ENCODE measurements around the gene SORCS1. TPM values are rescaled to one million over a fixed set of nuclear protein-coding genes. Genes with fewer than 3 reads are reported as not detected.

SORCS1 gene
- total and polyA plus RNA-seq, 12 donors = 0.30 to 5.5 (median 1.3) TPM

DNA sequence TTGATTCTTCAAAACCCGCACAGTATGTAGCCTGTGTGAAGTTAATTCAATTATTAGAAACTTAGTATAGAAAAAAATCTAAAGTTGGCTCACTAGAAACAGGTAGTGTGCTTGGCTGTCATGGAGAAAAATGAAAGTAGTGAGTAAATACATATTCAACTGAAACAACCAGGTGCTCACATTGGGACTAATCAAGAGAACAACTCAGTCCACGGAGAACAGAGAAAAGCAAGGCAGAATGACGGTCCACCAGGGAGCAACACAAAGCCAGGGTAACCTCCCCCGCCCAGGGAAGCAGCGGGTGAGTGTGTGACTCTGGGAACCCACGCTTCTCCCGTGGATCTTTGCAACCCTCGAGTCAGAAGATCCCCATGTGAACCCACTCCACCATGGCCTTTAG, 300.5 kb downstream of the SORCS1 start:
- Histone ChIP-seq H3K4me3 (no peak overlapping the region), H3K9me3 (peaks cover 0 to 17% (median 0%) of the 10 kb centered on the region in 11 donors), H3K4me1 (no peaks in the 10 kb centered on the region), H3K36me3 (no peaks in the 10 kb centered on the region), H3K27ac (no peak overlapping the region), H3K27me3 (no peaks in the 10 kb centered on the region)
- ATAC-seq (no peak), DNase-seq (no peak)
- TF ChIP-seq, protein P1, sequence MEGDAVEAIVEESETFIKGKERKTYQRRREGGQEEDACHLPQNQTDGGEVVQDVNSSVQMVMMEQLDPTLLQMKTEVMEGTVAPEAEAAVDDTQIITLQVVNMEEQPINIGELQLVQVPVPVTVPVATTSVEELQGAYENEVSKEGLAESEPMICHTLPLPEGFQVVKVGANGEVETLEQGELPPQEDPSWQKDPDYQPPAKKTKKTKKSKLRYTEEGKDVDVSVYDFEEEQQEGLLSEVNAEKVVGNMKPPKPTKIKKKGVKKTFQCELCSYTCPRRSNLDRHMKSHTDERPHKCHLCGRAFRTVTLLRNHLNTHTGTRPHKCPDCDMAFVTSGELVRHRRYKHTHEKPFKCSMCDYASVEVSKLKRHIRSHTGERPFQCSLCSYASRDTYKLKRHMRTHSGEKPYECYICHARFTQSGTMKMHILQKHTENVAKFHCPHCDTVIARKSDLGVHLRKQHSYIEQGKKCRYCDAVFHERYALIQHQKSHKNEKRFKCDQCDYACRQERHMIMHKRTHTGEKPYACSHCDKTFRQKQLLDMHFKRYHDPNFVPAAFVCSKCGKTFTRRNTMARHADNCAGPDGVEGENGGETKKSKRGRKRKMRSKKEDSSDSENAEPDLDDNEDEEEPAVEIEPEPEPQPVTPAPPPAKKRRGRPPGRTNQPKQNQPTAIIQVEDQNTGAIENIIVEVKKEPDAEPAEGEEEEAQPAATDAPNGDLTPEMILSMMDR (IDR thresholded peaks at IDR 0.05) = no peak
- 83 to 88% methylated on average over 8 of the region's 8 CpGs for WGBS, 2 donors
- intact Hi-C loops (cut with DNase I) = loop anchor here in 1 of 10 donors (5.0 kb wide), 1 partner anchor 148 kb away; no protein-coding TSS in a partner anchor

DNA sequence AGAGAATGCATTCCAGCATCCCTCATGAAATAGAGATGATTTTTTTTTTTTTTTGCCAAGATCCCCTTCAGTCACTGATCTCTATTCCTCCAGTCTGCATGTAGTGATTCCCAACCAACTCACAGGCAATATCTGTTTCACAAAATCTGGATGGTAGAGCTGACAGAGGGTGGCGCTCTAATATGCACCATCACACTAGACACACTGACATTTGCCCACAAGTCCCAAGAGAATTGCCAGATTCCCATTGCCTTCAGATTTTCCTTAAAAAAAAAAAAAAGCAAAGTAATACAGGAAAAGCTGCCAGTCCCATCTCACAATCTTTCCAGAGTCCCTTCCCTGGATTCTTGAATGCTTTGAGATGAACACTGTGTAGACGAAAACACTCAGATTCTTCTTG, 301.0 kb downstream of the SORCS1 start:
- whole genome bisulfite sequencing, 2 donors = 61 to 76% methylated on average over 2 of the region's 2 CpGs
- no peaks in the 10 kb centered on the region for H3K36me3 ChIP-seq
- no peaks in the 10 kb centered on the region for H3K4me1 ChIP-seq
- DNase-seq (no peak), ATAC-seq (no peak)
- intact Hi-C loops (cut with DNase I) = loop anchor here in 1 of 10 donors (5.0 kb wide), 1 partner anchor 149 kb away; no protein-coding TSS in a partner anchor
- no peak overlapping the region for H3K27ac ChIP-seq
- H3K4me3 ChIP-seq = no peak overlapping the region
- no peaks in the 10 kb centered on the region for H3K27me3 ChIP-seq
- H3K9me3 ChIP-seq = peaks cover 0 to 13% (median 0%) of the 10 kb centered on the region in 11 donors
- TF ChIP-seq, protein P1 (IDR thresholded peaks at IDR 0.05) = no peak

DNA sequence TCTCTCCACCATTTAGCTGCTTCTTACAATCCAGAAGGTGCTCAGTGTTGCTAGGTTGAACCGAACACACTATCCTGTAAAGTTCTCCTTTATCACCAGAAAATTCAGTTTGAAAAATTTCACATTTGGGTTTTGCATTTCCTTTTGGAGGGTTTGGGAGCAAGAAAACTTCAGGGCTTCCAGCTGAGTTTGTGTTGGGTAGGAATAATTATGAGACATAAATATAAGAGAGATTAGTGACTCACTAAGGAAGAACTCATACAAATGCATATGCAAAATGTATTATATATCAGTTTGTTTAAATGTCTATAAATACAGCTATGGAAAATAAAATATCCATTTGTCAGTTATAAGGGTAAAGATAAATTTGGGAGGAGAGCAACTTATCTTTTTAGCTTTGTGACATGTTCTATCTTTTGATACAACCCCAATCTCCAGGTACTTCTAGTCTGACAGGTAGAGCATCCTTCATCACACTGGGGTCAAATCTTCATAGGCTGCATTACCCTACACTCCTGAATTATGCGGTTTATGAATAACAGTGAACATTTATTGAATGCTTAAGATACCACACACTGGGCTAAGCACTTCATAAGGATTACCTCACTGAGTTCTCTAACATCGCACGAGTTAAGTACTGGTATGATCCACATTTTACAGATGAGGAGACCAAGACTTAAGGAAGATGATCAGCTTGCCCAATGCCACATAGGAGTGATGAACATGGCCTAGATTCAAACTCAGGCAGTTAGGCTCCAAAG, 304.4 kb downstream of the SORCS1 start:
- Histone ChIP-seq H3K36me3 (no peaks in the 10 kb centered on the region), H3K9me3 (peaks cover 0 to 14% (median 0%) of the 10 kb centered on the region in 11 donors), H3K4me1 (no peaks in the 10 kb centered on the region), H3K4me3 (no peak overlapping the region), H3K27ac (no peak overlapping the region), H3K27me3 (no peaks in the 10 kb centered on the region)
- intact Hi-C loops (cut with DNase I) = loop anchor here in 1 of 10 donors (5.0 kb wide), 1 partner anchor 152 kb away; no protein-coding TSS in a partner anchor
- ATAC-seq (no peak), DNase-seq (no peak)
- TF ChIP-seq, protein P1 (IDR thresholded peaks at IDR 0.05) = no peak
- WGBS, 2 donors = 89 to 91% methylated on average over 4 of the region's 4 CpGs

DNA sequence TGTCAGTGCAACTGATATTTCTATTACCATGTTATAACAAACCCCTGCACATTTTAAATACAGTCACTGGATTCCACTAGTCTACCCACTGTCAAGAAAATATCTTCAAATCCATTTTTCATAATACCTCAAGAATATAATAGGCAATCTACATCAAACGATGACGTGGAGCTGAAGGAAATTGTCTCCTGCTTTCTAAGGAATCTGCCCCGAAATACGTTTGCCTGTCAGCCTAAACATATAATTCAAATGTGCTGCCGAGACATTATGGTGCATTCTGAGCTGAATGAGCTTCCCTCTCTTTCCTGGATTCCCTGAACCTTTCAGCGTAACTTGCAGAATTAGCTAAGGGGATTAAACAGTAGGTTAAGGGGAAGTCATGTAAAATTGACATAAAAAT, 306.8 kb downstream of the SORCS1 start:
- no peak for DNase-seq
- Histone ChIP-seq H3K27ac (no peak overlapping the region), H3K4me3 (no peak overlapping the region), H3K36me3 (no peaks in the 10 kb centered on the region), H3K4me1 (no peaks in the 10 kb centered on the region), H3K27me3 (no peaks in the 10 kb centered on the region), H3K9me3 (peaks cover 0 to 28% (median 0%) of the 10 kb centered on the region in 11 donors)
- no peak for ATAC-seq
- TF ChIP-seq, protein P1 (IDR thresholded peaks at IDR 0.05) = no peak
- WGBS, 2 donors = 84% methylated on average over 6 of the region's 6 CpGs
- intact Hi-C loops (cut with DNase I) = no loop called here
